ENCODE data around the gene UBTD2.
"Not testable (repeated sequence)": the region's sequence is repeated elsewhere in the genome, so short reads cannot be mapped to it uniquely, and the experiment has no call there.

UBTD2 gene

DNA sequence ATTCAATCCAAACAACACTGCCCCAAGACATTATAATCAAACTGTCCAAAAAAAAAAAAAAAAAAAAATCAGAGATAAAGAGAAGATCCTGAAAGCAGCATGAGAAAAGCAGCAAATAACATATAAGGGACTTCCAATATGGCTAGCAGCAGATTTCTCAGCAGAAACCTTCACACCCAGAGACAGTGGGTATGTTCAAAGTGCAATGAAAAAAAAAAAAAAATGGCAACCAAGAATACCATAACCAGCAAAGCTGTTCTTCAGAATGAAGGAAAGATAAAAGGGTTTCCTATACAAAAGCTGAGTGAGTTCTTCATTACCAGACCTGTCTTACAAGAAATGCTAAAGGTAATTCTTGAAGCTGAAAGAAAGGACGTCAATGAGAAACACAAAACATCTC is 32.1 kb downstream of the UBTD2 start:
- DNase-seq (ENCODE audit: low read depth in 2 of 2) = no peak

DNA sequence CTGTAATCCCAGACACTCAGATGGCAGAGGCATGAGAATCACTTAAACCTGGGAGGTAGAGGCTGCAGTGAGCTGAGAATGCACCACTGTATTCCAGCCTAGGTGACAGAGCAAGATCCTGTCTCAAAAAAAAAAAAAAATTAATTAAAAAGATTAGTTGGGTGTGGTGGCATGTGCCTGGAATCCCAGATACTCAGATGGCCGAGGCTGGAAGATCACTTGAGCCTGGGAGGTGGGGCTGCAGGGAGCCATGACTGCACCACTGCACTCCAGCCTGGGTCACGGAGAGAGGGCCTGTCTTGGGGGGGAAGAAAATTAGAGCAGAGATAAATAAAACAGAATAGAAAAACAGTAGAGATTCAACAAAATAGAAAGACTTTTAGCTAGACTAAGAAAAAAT is 34.9 kb downstream of the UBTD2 start:
- DNase-seq (ENCODE audit: low read depth in 2 of 2) = no peak

DNA sequence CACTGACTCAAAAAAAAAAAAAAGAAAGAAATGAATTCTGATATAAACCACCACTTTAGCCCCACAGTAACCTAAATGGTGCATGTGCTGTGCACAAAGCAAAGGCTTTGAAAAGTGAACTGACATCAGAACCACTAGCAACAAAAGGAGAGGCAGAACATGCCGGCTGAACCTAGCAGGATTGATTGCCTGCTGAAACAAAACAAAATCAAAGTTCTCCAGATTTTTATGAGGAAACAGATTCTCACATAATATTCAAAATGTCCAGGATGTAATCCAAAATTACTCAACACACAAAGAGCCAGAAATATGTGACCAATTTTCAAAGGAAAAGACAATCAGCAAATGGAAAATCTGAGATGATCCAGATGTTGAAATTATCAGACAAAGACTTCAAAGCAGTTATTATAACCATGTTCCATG is 37.9 kb downstream of the UBTD2 start:
- DNase-seq (ENCODE audit: low read depth in 2 of 2) = no peak

DNA sequence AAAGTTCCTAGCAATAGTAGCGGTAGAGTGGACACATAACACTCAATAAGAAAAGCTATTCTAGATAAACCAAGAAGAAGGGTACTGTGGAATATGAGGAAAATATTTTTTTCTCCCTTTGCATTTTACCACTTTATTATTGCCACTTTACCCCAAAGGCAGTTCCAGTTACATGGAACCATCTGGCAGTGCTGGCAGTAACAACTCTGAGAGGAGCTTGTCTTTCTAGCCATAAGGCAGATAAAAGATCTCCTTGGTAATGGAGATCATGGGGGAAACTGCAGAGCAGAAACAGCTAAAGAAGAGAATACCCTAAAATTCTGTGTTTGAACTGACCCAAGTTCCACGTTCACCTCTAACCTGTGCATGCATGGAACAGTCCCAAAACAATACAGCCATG is 38.5 kb downstream of the UBTD2 start:
- DNase-seq (ENCODE audit: low read depth in 2 of 2) = no peak

DNA sequence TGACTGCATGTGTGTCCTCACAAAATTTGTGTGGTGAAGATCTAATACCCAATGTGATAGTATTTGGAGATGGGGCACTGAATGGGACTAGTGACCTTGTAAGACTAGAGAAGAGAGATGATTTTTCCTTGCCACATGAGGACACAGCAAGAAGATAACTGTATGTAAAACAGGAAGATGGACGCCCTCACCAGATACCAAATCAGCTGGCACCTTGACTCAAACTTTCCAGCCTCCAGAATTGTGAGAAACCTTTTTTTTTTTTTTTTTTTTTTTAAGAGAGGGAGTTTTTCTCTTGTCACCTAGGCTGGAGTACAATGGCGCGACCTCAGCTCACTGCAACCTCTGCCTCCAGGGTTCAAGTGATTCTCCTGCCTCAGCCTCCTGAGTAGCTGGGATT is 40.3 kb downstream of the UBTD2 start:
- DNase-seq (ENCODE audit: low read depth in 2 of 2) = no peak

DNA sequence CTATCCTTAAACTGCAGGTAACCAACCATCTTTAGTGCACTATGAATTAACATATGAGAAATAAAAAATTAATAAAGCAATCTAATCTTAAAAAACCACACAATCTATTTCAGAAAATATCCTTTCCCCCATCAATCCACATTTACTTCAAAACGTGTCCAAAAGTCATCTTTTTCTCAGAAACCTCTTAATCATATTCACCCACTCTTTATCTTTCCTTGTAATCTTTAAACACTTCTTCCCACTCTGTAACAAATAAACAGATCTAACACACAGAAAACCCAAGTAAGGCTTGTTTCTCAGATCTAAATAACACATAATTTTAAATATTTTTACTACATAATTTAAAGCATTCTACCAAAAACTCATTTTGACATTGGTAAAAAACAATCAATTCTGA is 45.2 kb downstream of the UBTD2 start:
- no peak for DNase-seq (ENCODE audit: low read depth in 2 of 2)

DNA sequence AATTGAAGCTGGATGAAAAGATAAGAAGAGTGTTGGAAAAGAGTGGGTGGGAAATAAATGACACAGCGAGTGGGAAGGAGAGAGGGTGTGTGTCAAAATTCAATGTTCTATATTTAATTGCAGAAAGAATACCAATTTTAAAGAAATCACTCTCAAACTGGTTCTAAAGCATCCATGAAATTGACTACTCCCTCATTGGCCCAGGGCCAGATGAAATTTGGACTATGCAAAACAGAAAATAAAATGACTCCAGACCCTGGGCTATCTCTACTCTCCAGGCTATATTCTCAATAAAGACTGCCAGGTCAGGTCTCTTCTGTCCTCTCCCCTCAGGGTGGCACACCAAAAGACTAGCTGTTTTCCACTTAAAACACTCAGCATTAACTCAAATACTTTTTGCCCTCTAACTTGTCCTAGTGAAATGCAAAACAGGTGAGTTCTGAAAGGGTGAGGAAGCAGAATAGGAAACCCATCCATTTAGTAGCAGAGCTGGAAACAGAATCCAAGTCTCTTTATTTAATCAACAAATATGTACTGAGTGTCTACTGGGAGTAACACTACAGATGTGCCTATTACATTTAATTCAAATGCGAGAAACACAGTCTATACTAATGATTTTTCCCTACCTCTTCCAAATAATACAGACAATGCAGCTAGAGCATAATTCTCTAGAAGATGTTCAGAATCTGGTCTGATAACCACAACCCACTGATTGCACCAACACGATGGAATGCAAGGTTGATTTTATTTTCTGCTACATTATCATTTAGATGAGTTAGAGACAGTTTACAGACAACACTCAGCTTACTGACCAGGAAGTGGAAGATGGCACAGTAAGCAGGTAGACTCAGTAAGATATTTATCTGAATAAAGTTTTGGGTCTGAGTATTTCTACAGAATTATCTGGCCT is 47.5 kb downstream of the UBTD2 start:
- no peak for DNase-seq (ENCODE audit: low read depth in 2 of 2)

DNA sequence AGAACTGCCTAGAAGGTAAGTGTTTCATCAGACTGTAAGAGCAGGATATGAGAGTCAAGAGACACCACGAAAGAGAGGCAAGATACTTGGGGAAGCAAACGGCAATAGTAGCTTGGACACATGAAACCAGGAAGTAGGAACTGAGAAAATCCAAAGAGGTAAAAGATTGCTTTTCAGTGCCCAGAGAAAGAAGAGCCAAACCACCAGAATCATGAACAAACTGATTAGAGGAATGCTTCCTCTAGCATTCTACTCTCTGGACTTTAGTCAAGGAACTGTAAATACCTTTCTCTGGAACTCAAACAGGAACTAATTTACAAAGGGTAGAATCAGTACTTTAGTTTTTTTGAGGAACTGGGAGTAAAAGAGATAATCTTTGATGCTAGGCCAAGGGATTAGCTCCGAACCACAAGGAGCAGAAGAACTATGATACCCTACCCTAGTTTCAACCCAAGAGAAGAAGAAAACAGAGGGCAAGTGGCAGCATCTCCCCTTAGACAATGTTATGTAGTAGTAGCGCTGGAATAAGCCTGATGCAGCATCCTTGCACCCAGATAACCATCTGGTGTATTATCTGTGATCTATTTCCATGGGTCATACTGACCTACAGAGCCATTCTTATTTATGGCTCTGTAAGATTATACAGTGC is 48.3 kb downstream of the UBTD2 start:
- DNase-seq (ENCODE audit: low read depth in 2 of 2) = no peak

DNA sequence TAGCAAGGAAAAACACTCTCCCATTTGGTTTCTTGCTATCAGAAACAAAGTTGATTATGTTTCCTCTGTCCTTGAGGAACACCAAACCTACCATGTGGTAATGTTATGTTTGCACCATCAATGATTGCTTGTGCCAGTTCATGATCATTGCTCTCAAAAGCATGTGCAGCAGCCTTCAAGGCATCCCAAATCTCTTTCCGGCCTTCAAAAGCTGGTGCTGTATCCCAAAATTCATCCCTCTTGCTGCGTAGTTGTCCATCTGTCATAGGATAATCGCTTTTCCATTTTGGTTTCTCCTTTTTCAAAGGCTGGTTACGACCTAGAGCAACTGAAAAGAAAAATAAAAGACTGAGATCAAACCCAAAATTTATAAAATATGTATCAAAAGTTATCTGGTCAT is 49.5 kb downstream of the UBTD2 start:
- no peak for DNase-seq (ENCODE audit: low read depth in 2 of 2)

DNA sequence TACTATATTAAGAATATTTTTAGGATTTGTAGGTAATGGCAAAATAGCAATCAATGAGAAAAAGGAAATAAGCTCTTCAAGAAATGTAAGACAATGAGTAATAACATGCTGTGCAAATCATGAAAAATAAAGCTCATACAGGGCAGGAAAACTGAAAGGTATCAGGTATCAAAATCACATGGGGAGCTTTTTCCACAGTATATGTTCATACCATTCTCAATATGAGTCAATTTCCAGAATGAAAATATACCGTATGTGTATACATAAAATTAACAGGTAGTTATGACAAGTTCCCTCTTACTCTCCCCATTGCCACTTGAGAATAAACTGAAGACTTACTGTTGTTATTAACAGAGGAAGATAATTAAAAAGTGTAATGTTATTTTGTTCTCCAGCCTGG is 53.7 kb downstream of the UBTD2 start:
- no peak for DNase-seq (ENCODE audit: low read depth in 2 of 2)

DNA sequence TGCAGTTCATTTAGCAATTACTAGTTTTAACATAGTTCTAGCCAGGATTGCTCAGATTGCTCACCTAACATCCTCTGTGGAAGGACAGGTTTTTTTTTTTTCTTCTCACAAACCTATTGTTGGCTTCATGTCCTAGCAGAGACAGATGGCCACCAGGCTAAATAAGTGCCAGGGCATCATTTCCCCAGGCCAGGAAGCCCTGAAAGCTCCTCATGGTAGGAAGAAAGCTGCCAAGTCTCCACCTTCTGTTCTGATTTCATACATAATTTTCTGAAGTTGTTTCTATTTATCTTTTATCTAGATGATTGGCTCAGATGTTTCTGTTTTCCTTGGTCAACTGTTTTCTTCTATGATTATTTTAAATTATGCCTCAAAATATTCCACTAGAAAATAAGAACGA is 58.6 kb downstream of the UBTD2 start:
- DNase-seq (ENCODE audit: low read depth in 2 of 2) = no peak

DNA sequence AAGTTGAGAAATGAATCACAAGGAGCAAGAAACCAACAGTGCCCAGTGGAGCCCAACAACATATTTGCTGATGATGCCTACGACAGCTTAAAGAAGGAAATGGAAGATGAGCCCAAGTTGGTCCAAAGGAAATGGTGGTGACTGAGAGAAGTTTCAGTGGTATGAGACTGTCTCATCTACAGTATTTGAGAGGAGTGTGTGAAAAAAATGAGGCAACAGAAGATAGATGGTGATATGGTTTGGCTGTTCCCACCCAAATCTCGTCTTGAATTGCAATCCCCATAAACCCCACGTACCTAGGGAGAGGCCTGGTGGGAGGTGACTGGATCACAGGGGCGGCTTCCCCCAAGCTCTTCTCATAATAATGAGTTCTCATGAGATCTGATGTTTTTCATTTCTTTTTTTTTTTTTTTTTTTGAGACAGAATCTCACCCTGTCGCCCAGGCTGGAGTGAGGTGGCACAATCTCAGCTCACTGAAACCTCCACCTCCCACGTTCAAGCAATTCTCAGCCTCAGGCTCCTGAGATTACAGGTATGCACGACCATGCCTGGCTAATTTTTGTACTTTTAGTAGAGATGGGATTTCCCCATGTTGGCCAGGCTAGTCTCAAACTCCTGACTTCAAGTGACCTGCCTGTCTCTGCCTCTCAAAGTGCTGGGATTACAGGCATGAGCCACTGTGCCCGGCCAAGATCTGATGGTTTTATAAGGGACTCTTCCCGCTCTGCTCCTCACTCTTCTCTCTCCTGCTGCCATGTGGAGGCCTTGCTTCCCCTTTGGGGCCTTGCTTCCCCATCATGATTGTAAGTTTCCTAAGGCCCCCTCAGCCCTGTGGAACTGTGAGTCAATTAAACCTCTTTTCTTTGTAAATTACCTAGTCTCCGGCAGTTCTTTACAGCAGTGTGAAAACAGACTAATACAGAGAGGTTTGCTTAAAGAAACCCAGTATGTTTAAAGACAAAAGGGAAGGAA is 59.4 kb downstream of the UBTD2 start:
- peak in 1 of 2 donors; percentile 2 for DNase-seq (ENCODE audit: low read depth in 2 of 2)

DNA sequence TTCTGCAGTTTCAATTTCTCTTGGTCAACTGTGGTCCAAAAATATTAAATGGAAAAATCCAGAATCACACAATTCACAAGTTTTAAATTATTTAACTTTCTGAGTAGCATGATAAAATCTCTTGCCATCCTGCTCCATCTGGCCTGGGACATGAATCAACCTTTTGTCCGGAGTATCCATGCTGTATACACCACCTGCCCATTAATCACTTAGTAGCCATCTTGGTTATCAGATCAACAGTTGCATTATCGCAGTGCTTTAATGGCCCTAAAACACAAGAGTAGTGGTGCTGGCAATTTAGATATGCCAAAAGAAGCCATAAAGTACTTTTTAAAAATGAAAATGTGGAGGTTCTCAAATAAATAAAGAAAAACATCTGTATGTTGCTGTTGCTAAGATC is 64.3 kb downstream of the UBTD2 start:
- no peak for DNase-seq (ENCODE audit: low read depth in 2 of 2)

DNA sequence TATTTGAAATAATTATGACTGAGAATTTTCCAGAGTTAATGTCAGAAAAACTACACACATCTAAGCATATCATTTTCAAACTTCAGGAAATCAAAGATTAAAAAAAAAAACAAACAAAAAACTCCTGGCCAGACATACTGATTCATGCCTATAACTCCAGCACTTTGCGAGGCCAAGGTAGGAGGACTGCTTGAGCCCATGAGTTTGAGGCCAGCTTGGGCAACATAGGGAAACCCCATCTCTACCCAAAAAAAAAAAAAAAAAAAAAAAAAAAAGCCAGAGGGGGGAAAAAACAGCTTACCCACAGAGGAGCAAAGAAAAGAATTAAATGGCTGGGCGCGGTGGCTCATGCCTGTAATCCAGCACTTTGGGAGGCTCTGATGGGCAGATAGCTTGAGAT is 67.2 kb downstream of the UBTD2 start:
- no peak for DNase-seq (ENCODE audit: low read depth in 2 of 2)

DNA sequence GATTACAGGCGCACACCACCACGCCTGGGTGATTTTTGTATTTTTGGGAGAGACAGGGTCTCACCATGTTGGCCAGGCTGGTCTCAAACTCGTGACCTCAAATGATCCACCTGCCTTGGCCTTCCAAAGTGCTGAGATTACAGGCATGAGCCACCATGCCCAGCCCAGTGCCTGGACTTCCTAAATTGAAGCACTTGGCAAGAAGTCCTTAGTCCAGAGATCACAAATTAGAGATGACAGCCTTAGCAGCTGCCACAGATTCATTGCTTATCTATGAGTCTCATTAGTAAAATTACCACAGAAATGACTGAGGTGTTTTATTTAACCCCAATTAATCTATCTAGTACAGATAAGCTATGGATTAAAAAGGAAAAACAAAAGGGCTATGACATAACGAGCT is 70.4 kb downstream of the UBTD2 start:
- no peak for DNase-seq (ENCODE audit: low read depth in 2 of 2)

DNA sequence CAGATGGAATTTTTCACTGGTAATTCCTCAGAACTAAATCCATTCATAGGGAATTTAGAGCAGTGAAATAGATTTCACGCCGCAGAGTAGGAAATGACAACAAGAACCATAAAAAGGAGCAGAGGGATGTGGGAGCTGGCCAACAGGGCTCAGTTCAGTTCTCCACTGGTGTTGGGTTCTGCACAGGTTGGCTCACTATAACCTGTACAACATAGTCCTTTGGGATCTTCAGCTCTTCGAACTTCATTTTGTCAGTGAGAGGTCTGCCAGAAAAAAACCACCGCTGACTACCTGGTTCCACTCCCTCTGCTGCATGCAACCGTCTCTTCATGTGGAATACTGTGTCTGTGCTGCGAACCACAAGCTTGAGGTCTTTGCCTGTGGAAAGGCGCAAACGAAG is 71.9 kb downstream of the UBTD2 start:
- no peak for DNase-seq (ENCODE audit: low read depth in 2 of 2)

DNA sequence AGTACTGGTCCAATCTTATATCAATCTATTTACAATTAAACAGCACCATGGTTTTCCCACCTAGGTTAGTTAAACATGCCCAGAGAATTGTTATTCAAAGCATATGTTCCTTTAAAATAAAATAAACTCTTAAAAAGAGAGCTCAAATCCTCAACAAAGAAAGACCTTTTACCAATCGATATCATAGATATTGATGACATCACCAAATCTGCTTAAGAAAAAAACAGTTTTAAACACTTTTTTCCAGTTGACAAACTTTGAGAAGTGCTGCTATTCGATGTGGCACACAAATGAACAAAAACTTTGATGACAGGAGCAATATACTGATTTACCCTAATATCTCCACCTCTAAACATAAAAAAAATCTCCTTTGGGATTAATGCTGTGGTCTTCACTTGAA is 73.8 kb downstream of the UBTD2 start:
- DNase-seq (ENCODE audit: low read depth in 2 of 2) = no peak

DNA sequence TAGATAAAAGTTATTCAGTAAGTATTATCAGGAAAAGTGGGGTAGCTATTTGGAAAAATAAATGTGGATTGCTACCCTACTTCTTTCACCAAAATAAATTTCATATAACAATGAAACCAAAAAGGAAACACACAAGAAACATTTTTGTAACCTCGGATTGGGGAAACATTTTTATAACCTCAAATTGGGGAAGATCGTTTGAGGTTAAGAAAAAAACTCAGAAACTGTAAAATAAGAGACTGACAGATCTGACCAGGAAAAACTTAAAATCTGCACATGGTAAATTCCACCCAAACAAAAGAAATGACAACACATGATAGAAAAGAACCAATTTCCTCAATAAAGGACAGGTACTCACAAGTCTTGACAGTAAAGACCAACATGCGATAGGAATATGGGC is 76.1 kb downstream of the UBTD2 start:
- no peak for DNase-seq (ENCODE audit: low read depth in 2 of 2)

DNA sequence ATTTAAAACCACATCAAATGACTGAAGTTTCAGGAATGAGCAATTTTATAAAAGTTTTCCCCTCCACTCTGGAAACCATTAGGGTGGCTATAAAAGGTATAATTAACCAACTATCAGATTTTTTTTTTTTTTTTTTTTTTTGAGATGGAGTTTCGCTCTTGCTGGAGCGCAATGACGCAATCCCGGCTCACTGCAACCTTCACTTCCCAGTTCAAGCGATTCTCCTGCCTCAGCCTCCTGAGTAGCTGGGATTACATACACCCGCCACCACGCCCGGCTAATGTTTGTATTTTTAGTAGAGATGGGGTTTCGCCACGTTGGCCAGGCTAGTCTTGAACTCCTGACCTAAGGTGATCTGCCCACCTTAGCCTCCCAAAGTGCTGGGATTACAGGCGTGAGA is 77.6 kb downstream of the UBTD2 start:
- not testable (repeated sequence) for DNase-seq (ENCODE audit: low read depth in 2 of 2)

DNA sequence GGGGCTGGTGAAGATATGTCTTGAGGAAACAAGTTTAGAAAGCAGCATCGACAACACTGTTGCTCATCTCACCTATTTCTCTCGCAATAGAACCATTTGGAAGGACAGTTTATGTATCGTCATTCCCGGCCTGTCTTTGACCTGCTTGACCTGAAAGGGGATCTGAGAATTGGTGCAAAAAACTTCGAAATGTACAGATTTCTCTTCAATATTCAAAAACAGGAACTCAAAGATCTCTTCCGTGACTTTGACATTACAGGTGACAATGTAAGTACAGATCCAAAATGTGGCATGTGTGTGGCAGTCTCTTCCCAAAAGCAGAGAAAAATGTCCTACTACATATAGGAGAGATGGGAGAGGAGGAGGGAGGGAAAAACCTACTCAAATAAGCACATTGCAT is 83.1 kb downstream of the UBTD2 start:
- DNase-seq (ENCODE audit: low read depth in 2 of 2) = no peak

DNA sequence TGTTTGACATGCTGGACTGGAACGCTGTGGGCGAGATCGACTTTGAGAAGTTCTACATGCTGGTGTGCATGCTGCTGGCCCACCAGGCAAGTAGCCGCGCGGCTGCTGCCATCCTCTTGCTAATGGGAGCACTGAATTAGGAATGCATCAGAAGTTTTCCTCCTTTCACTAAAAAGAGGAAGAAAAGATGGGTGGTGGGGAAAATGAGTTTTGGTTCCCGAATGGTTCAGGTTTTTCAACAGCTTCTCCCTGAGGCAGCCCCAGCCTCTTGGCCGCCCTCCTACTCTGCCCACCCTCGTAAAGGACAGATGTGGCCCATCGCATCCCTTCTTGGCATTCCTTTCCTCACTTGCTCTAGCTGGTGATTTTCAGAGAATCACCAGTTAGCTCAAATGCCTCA is 84.1 kb downstream of the UBTD2 start:
- no peak for DNase-seq (ENCODE audit: low read depth in 2 of 2)

DNA sequence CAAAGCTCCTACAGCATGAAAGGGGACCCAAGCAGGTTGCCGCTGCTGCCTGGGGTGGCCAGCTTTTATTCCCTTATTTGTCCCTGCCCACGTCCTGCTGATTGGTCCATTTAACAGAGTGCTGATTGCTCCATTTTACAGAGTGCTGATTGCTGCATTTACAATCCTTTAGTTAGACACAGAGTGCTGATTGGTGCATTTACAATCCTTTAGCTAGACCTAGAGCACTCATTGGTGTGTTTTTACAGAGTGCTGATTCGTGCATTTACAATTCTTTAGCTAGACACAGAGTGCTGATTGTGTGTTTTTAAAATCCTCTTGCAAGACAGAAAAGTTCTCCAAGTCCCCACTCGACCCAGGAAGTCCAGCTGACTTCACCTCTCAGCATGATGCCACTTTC is 85.8 kb downstream of the UBTD2 start:
- DNase-seq (ENCODE audit: low read depth in 2 of 2) = not testable (repeated sequence)

Data from stimulated activated CD8-positive, alpha-beta memory T cell treated with anti-CD3 and anti-CD28 coated beads, Interleukin-7, amount 100 ng/mL, for 4 hours (primary cell).